ENCODE results near the gene LCA5.

DNA sequence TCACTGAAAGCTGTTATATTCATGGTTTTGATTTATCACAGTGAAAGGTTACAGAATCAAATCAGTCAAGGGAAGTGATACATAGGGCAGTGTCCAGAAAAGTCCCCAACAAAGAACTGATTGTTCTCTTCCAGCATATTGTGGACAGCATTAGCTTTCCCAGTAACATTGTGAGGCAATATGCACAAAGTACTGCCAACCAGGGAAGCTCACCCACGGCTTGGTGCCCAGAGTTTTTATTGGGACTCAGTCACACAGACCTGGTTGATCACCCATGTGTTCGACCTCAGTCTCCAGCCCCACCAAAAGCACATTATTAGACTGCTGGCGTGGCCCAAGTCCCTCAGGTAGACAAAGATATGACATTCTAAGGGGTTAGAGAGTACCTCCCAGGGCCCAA lies 76.0 kb downstream of the LCA5 start:
- TF ChIP-seq, protein P1, sequence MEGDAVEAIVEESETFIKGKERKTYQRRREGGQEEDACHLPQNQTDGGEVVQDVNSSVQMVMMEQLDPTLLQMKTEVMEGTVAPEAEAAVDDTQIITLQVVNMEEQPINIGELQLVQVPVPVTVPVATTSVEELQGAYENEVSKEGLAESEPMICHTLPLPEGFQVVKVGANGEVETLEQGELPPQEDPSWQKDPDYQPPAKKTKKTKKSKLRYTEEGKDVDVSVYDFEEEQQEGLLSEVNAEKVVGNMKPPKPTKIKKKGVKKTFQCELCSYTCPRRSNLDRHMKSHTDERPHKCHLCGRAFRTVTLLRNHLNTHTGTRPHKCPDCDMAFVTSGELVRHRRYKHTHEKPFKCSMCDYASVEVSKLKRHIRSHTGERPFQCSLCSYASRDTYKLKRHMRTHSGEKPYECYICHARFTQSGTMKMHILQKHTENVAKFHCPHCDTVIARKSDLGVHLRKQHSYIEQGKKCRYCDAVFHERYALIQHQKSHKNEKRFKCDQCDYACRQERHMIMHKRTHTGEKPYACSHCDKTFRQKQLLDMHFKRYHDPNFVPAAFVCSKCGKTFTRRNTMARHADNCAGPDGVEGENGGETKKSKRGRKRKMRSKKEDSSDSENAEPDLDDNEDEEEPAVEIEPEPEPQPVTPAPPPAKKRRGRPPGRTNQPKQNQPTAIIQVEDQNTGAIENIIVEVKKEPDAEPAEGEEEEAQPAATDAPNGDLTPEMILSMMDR (IDR thresholded peaks at IDR 0.05; ENCODE audit: low read depth, low read length, poor library complexity, severe bottlenecking) = no peak
- TF ChIP-seq EZH2phosphoT487 (IDR thresholded peaks at IDR 0.05; ENCODE audit: borderline replicate concordance, low read length) = no peak
